WI38 (cell line): ENCODE measurements around the gene MACROD2.

Source experiments
- H3K4me3 ChIP-seq: 2 replicates; pipeline ENCODE4 v1.5.1; 2011; ENCODE audit warnings: low read depth, mild to moderate bottlenecking, control low read depth, low read length
- TF ChIP-seq, protein P1 (sequence below): IDR thresholded peaks from 2 replicates; pipeline ENCODE4 v1.5.1; 2012; ENCODE audit warnings: low read depth, mild to moderate bottlenecking, control low read depth, low read length

The MACROD2 gene

DNA sequence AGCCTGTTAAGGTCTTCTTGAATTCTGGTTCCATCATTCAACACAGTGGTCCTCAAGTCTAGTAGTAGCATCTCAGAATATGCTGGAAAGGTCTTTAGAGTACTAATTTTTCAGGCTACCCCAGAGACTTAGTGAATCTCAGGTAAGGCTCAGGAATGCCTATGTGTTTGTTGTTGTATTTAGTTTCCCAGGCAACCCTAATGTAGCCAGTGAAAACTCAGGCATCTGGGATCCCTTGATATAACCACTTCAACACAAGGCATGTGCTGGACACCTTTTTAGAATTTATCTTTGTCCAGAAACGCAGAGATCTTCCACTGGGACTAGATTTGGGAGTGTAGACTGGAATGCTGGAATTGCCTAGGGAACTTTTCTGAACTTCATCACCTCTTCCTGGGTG, 940.0 kb downstream of the MACROD2 start:
- TF ChIP-seq, protein P1, sequence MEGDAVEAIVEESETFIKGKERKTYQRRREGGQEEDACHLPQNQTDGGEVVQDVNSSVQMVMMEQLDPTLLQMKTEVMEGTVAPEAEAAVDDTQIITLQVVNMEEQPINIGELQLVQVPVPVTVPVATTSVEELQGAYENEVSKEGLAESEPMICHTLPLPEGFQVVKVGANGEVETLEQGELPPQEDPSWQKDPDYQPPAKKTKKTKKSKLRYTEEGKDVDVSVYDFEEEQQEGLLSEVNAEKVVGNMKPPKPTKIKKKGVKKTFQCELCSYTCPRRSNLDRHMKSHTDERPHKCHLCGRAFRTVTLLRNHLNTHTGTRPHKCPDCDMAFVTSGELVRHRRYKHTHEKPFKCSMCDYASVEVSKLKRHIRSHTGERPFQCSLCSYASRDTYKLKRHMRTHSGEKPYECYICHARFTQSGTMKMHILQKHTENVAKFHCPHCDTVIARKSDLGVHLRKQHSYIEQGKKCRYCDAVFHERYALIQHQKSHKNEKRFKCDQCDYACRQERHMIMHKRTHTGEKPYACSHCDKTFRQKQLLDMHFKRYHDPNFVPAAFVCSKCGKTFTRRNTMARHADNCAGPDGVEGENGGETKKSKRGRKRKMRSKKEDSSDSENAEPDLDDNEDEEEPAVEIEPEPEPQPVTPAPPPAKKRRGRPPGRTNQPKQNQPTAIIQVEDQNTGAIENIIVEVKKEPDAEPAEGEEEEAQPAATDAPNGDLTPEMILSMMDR = no peak

DNA sequence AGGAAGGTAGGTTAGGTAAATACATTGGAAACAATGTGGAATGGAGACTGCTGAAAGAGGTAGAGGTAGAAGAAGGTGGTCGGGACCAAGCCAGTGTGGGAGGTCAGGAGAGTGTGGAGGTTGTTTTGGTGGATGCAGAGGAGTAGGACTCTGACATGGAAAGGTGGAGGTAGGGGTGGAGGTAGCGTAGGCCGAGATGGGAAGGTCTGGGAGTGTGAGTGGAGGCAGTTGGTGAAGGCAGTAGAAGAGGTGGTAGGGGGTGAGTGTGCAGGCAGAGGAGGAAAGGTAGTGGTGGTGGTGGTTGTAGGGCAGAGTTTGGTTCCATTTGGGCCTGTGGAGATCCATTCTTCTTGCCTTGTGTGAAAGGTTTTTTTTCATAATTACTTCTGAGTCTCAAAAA, 941.7 kb downstream of the MACROD2 start:
- TF ChIP-seq, protein P1 = no peak
- H3K4me3 ChIP-seq = no peak overlapping the region

More for the DNA sequence above, 940.0 kb downstream of the MACROD2 start:
- no peak overlapping the region for H3K4me3 ChIP-seq

DNA sequence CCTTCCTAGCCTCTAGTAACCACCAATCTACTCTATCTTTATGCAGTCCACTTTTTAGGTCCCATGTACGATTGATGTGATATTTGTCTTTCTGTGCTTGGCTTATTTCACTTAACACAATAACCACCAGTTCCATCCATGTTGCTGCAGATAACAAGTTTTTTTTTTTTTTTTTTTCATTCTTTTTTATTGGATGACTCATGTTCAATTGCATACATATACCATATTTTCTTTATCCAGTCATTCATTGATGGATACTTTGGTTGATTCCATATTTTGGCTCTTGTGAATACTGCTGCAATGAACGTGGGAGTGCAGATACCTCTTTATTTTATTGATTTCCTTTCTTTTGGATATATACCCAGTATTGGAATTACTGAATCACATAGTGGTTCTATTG, 942.5 kb downstream of the MACROD2 start:
- no peak overlapping the region for H3K4me3 ChIP-seq
- TF ChIP-seq, protein P1 = no peak

DNA sequence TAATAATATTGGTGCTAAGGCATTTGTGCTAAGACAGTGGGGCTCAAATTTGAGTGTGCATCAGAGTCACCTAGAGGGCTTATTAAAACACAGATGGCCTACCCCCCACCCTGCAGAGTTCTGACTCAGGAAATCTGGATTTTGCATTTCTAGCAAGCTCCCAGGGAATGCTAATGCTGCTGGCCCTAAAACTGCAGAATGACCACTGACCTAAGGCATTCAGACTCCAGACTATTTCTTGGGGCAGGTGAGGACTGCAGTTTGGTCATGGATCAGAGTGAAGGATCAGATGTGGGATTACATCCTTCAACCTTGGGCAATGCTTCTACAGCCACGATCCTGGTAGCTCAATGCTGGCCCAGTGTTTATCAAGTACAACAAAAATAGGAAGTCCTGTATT, 952.2 kb downstream of the MACROD2 start:
- TF ChIP-seq, protein P1 = no peak

DNA sequence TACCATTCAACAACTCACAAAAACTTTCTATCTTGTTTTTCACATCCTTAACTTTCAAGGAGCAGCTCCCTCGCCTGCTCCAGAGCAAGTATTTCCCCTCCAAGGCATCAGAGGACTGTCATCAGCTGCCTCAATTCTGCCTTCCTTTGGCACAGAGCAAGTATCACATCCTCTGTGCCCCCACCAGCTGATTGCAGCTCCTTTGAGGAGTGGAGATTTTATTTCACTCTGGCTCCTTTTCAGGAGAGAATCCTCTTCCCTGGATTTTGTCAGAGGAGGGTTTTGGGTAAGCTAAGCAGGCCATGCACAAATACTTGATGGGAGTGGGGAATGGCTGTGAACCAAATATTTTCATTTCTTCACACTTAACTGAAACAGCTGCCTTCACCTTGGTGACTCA, 952.6 kb downstream of the MACROD2 start:
- H3K4me3 ChIP-seq = no peak overlapping the region
- TF ChIP-seq, protein P1 = no peak

More for the DNA sequence above, 952.2 kb downstream of the MACROD2 start:
- H3K4me3 ChIP-seq = no peak overlapping the region

DNA sequence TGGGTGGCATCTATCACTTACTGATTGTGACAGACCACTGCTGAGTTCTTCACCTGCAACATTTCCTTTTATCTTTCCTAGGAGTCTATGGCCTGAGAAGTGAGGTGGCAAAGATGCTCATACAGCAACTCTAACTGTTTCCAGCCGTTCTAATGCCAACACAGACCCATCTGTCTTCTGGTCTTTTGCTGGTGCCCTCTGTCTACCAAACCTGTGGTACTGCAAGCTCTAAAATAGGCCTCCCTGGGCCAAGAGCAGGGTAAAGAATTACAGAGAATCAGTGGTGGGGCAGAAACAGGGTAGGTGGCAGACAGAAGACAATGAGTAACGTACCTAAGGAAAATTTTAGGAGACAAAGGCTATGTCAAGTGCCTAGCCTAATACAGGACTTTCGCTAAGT, 953.1 kb downstream of the MACROD2 start:
- H3K4me3 ChIP-seq = no peak overlapping the region
- TF ChIP-seq, protein P1 = no peak

DNA sequence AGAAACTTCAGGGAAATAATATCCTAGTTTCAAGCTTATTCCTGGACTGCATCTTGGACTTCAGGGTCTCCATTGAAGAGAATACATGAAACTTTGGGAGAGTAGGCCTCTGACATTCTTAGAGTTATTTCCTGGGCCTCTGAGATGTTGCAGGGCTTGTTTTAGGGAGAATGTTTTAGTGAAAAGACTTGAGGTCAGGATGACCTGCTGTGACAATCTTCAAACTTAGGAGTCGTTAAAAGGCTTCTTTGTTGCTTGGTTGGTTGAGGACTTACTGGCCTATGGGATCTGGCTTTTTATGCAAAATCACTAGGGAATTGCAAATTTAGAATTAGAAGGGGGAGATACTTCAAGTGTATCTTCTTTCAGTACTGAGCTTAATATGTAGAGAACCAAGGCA, 955.3 kb downstream of the MACROD2 start:
- no peak overlapping the region for H3K4me3 ChIP-seq
- TF ChIP-seq, protein P1 = no peak
